Measurements from ENCODE around the gene MAPT. TPM values are rescaled to one million over a fixed set of nuclear protein-coding genes. Genes with fewer than 3 reads are reported as not detected.
A peak's percentile ranks its signal among the peaks of the same experiment; 100 is the strongest.

The MAPT gene
- total RNA-seq, 1 donor from 2014 or later: 0.06 TPM

DNA sequence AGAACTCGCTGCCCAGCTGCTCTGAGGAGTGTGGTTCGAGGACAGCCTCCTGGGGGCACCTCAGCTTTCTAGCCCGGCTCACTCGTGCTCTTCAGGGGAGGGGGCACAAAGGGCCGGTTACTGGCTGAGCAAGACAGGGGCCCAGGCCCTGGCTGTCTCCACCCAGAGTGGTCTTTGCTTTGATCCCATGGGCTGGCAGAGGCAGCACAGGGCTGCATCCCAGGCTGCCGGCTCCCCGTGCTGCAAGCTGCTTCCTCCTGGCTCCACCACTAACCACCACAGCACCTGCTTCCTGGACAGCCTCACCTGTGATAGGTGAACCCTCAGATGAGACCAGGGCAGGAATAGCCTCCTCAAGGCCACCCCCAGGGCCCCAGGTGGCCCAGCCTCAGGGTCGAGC, 42.9 kb upstream of the MAPT start:
- TF ChIP-seq, protein P1, sequence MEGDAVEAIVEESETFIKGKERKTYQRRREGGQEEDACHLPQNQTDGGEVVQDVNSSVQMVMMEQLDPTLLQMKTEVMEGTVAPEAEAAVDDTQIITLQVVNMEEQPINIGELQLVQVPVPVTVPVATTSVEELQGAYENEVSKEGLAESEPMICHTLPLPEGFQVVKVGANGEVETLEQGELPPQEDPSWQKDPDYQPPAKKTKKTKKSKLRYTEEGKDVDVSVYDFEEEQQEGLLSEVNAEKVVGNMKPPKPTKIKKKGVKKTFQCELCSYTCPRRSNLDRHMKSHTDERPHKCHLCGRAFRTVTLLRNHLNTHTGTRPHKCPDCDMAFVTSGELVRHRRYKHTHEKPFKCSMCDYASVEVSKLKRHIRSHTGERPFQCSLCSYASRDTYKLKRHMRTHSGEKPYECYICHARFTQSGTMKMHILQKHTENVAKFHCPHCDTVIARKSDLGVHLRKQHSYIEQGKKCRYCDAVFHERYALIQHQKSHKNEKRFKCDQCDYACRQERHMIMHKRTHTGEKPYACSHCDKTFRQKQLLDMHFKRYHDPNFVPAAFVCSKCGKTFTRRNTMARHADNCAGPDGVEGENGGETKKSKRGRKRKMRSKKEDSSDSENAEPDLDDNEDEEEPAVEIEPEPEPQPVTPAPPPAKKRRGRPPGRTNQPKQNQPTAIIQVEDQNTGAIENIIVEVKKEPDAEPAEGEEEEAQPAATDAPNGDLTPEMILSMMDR (conservative IDR thresholded peaks at IDR 0.05; ENCODE audit: low read depth, low read length): no peak
- DNase-seq (ENCODE audit: low read depth): no peak
- no peak overlapping the region for H3K4me3 ChIP-seq (ENCODE audit: low read depth, low read length)

DNA sequence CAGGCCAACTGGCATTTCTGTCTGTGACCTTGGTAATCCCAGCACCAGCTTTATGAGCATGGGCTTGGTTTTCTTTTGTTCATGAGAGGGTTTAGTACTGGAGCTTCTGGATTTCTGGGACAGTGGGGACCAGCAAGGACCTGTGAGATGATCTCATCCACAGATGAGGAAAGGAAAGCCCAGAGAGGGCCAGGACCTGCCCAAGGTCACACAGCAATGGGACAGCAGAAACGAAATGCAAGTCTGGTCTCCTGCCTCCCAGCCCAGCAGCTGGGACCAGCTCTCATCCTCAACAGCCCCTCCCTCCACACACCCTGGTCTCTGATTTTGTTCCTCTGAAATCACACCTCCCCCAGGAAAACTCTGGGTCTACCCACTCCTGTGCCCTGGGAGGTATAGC, 42.5 kb upstream of the MAPT start:
- no peak for DNase-seq (ENCODE audit: low read depth)
- H3K4me3 ChIP-seq (ENCODE audit: low read depth, low read length): no peak overlapping the region
- TF ChIP-seq, protein P1 (conservative IDR thresholded peaks at IDR 0.05; ENCODE audit: low read depth, low read length): no peak

DNA sequence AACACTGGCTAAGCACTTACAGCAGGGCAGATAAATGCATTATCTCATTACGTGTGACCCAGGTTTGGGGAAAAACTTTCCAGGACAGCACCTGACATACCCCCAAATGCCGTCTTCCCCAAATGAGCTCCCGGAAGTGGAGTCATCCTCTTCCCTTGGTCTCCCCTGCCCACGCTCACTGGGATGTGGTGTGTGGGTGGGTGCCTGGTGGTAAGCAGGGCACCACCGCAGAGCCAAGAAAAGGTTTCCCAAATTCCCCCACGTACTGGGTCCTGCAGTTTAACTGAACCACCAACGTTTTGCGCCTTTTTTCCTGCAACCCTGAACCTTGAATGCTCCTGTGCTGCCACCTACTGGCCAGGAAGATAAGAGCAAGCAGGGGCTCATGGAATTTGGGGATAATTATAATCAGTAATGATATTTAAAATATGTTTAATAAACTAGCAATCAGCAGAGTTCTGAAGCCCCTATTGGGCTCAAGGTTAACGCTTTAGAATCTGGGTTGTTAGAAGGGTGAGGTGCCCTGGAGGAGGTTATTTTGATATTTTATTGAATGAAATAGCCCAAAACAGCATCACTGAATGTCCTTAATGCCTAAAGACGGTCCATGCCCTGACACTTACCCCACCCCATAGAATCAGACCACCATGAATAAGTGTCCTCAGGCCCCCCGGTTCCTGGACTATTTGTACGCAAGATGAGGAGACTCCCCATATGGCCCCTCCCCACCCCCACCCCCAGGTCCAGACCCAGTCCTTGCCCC, 41.6 kb upstream of the MAPT start:
- no peak overlapping the region for H3K4me3 ChIP-seq (ENCODE audit: low read depth, low read length)
- no peak for DNase-seq (ENCODE audit: low read depth)
- TF ChIP-seq, protein P1 (conservative IDR thresholded peaks at IDR 0.05; ENCODE audit: low read depth, low read length): peak; percentile 94

DNA sequence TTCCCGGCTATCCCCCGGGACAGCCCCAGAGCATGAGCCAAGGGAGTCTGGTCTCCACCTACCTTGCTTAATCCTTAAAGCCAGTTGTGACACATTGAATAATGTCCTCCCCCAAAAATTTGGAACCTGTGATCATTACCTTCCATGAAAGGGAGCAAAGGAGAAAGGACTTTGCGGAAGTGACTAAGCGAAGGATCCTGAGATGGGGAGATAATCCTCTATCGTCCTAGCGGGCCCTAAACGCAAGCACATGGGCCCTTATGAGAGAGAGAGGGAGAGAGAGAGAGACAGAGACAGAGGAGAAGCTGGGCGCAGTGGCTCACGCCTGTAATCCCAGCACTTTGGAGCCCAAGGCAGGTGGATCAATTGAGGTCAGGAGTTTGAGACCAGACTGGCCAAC, 40.1 kb upstream of the MAPT start:
- TF ChIP-seq, protein P1 (conservative IDR thresholded peaks at IDR 0.05; ENCODE audit: low read depth, low read length): no peak
- no peak for DNase-seq (ENCODE audit: low read depth)
- H3K4me3 ChIP-seq (ENCODE audit: low read depth, low read length): no peak overlapping the region

DNA sequence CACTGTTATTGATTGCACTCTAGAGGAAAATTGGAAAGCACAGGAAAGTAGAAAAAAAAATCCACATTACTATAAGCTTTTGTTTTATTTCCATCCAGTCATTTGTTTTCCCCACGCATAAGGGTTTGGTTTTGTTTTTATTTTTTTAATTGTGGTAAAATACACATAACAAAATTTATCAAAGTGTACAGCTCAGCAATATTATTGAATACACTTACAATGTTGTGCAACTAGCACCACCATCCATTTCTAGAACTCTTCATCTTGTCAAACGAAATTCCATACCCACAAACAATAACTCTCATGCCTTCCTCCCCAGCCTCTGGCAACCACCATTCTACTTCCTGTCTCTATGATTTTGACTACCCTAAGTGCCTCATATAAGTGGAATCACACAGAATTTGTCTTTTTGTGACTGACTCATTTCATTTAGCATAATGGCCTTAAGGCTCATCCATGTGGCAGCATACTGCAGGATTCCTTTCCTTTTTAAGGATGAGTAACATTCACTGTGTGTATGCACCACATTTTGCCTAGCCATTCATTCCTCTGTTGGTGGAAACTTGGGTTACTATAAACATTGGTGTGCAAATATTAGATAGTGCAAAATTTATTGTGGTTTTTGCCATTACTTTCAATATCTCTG, 38.5 kb upstream of the MAPT start:
- DNase-seq (ENCODE audit: low read depth): no peak
- TF ChIP-seq, protein P1 (conservative IDR thresholded peaks at IDR 0.05; ENCODE audit: low read depth, low read length): no peak
- H3K4me3 ChIP-seq (ENCODE audit: low read depth, low read length): no peak overlapping the region

DNA sequence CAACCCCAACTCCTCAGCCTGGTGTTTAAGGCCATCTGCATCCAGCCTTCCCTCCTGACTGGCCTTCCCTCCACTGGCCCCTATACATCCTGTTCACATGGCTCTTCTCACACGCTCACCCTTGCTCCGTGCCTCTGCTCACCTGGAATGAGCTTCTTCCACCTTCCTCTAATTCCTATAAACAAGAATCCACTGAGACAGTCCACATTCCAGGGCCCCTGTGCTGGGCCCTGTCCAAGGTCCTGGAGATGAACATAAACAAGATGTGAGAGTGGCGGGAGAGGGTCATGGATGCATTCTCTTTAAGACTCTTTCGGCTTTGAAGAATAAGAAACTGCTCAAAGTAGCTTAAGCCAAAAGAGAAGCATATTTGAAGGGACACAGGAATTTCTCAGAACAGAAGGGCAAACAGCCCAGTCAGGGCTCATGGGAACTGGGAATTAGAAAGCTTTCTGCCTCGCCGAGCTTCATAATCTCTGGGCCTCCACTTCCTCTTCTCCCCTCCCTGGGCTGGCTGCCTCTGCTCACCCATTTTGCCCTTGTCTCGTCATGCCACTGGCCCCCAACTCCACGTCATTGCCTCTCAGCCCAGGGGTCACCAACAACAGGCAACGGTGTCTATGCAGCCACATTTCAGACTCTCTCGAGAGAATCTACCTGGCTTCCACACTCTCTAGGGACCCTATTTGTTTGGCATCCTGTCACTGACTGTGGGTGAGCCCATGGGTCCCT, 36.2 kb upstream of the MAPT start:
- no peak overlapping the region for H3K4me3 ChIP-seq (ENCODE audit: low read depth, low read length)
- TF ChIP-seq, protein P1 (conservative IDR thresholded peaks at IDR 0.05; ENCODE audit: low read depth, low read length): no peak
- no peak for DNase-seq (ENCODE audit: low read depth)

All from epithelial cell of proximal tubule (primary cell).